ENCODE results near the gene SPNS2. TPM values are rescaled to one million over a fixed set of nuclear protein-coding genes. Genes with fewer than 3 reads are reported as not detected.

SPNS2 gene
- polyA plus RNA-seq, 3 donors: 0.23 to 0.33 TPM; not detected in 1

GRCh38 chr17:4476017-4476416 lies 22.7 kb upstream of the SPNS2 start:
- intact Hi-C loops (cut with micrococcal nuclease): no loop called here
- Histone ChIP-seq H3K9me3 (replicated peaks in 1 of 2; ENCODE audit: control insufficient read depth in 1 of 2, insufficient read depth in 1 of 2, low read length in 2 of 2) (no peaks in the 10 kb centered on the region), H3K27me3 (ENCODE audit: control insufficient read depth in 2 of 2, insufficient read depth in 2 of 2, low read length in 2 of 2) (no peaks in the 10 kb centered on the region), H3K79me2 (ENCODE audit: insufficient read depth, low read length) (no peaks in the 10 kb centered on the region), H3K9ac (ENCODE audit: insufficient read depth, low read length, poor library complexity, severe bottlenecking) (no peak overlapping the region), H3K27ac (ENCODE audit: low read depth in 1 of 2, low read length in 2 of 2) (no peak overlapping the region), H2AFZ (ENCODE audit: insufficient read depth, low read depth, low read length, poor library complexity, severe bottlenecking) (no peak overlapping the region), H3K36me3 (replicated peaks in 1 of 2; ENCODE audit: control insufficient read depth in 1 of 2, insufficient read depth in 2 of 2, low read length in 2 of 2) (peaks cover 3 to 14% of the 10 kb centered on the region in 2 donors), H4K20me1 (ENCODE audit: insufficient read depth, low read length) (no peaks in the 10 kb centered on the region), H3K4me3 (replicated peaks in 1 of 3; ENCODE audit: low read depth in 2 of 3, low read length in 3 of 3) (no peak overlapping the region), H3K4me2 (replicated peaks; ENCODE audit: extremely low read depth, low read length, poor library complexity, severe bottlenecking) (no peak overlapping the region), H3K4me1 (ENCODE audit: control insufficient read depth in 1 of 2, insufficient read depth in 2 of 2, low read length in 2 of 2) (peaks cover 9 to 11% of the 10 kb centered on the region in 2 donors)
- Mint-ChIP-seq H3K27me3 (ENCODE audit: low read depth in 3 of 3) (peaks cover 1 to 4% (median 2%) of the 10 kb centered on the region in 3 donors), H3K27ac (no peak overlapping the region), H3K4me3 (no peak overlapping the region), H3K4me1 (peaks cover 14% of the 10 kb centered on the region), H3K9me3 (peaks cover 0 to under 1% (median 0%) of the 10 kb centered on the region in 7 donors), H3K36me3 (peaks cover 2 to 14% of the 10 kb centered on the region in 2 donors)
- DNase-seq: no peak
- TF ChIP-seq CTCF (IDR thresholded peaks at IDR 0.05): no peak
- 88% methylated on average over 14 of the region's 14 CpGs for WGBS (ENCODE audit: insufficient coverage)

GRCh38 chr17:4476511-4477070 lies 22.1 kb upstream of the SPNS2 start:
- Mint-ChIP-seq H3K36me3 (peaks cover 2 to 14% of the 10 kb centered on the region in 2 donors), H3K27me3 (ENCODE audit: low read depth in 3 of 3) (peaks cover 1 to 4% (median 2%) of the 10 kb centered on the region in 3 donors), H3K4me3 (no peak overlapping the region), H3K4me1 (peaks cover 20% of the 10 kb centered on the region), H3K9me3 (peaks cover 0 to 1% (median 0%) of the 10 kb centered on the region in 7 donors), H3K27ac (no peak overlapping the region)
- no peak overlapping the region for H3K9ac ChIP-seq (ENCODE audit: insufficient read depth, low read length, poor library complexity, severe bottlenecking)
- no peak for DNase-seq
- no peak overlapping the region for H3K4me2 ChIP-seq (replicated peaks; ENCODE audit: extremely low read depth, low read length, poor library complexity, severe bottlenecking)
- no peak for TF ChIP-seq CTCF (IDR thresholded peaks at IDR 0.05)
- no peaks in the 10 kb centered on the region for H4K20me1 ChIP-seq (ENCODE audit: insufficient read depth, low read length)
- no peak overlapping the region for H3K4me3 ChIP-seq (replicated peaks in 1 of 3; ENCODE audit: low read depth in 2 of 3, low read length in 3 of 3)
- no peaks in the 10 kb centered on the region for H3K9me3 ChIP-seq (replicated peaks in 1 of 2; ENCODE audit: control insufficient read depth in 1 of 2, insufficient read depth in 1 of 2, low read length in 2 of 2)
- H3K27ac ChIP-seq (ENCODE audit: low read depth in 1 of 2, low read length in 2 of 2): no peak overlapping the region
- no peak overlapping the region for H2AFZ ChIP-seq (ENCODE audit: insufficient read depth, low read depth, low read length, poor library complexity, severe bottlenecking)
- WGBS (ENCODE audit: insufficient coverage): 84% methylated on average over 19 of the region's 19 CpGs
- intact Hi-C loops (cut with micrococcal nuclease): no loop called here
- H3K79me2 ChIP-seq (ENCODE audit: insufficient read depth, low read length): no peaks in the 10 kb centered on the region
- peaks cover 15 to 17% of the 10 kb centered on the region in 2 donors for H3K4me1 ChIP-seq (ENCODE audit: control insufficient read depth in 1 of 2, insufficient read depth in 2 of 2, low read length in 2 of 2)
- H3K27me3 ChIP-seq (ENCODE audit: control insufficient read depth in 2 of 2, insufficient read depth in 2 of 2, low read length in 2 of 2): no peaks in the 10 kb centered on the region
- H3K36me3 ChIP-seq (replicated peaks in 1 of 2; ENCODE audit: control insufficient read depth in 1 of 2, insufficient read depth in 2 of 2, low read length in 2 of 2): peaks cover 2 to 14% of the 10 kb centered on the region in 2 donors
